Uterus (tissue), 2 donors: ENCODE measurements around the gene CCSER1.

Experiments used
- POLR2A ChIP-seq, 2 donors: fragments of 450-650 bp; IDR thresholded peaks; one replicate each; pipeline ENCODE4 v1.6.1; 2016; ENCODE audit warnings: antibody characterized with exemption in 2 of 2, mild to moderate bottlenecking in 1 of 2, moderate library complexity in 1 of 2
- TF ChIP-seq, protein P1 (sequence below), 4 experiments: fragments of 200-600 bp in 2 of 4; fragments of 450-650 bp in 2 of 4; sonication (generic) in 2 of 4; IDR thresholded peaks; one replicate each; pipeline ENCODE4 v1.5.1; 2016 to 2019; ENCODE audit warnings: antibody characterized with exemption in 4 of 4, mild to moderate bottlenecking in 2 of 4, moderate library complexity in 1 of 4

GRCh38 chr4:90415116-90415515 is 287.9 kb downstream of the CCSER1 start:
- TF ChIP-seq, protein P1, sequence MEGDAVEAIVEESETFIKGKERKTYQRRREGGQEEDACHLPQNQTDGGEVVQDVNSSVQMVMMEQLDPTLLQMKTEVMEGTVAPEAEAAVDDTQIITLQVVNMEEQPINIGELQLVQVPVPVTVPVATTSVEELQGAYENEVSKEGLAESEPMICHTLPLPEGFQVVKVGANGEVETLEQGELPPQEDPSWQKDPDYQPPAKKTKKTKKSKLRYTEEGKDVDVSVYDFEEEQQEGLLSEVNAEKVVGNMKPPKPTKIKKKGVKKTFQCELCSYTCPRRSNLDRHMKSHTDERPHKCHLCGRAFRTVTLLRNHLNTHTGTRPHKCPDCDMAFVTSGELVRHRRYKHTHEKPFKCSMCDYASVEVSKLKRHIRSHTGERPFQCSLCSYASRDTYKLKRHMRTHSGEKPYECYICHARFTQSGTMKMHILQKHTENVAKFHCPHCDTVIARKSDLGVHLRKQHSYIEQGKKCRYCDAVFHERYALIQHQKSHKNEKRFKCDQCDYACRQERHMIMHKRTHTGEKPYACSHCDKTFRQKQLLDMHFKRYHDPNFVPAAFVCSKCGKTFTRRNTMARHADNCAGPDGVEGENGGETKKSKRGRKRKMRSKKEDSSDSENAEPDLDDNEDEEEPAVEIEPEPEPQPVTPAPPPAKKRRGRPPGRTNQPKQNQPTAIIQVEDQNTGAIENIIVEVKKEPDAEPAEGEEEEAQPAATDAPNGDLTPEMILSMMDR (IDR thresholded peaks at IDR 0.05), result no peak
- TF ChIP-seq POLR2A (IDR thresholded peaks at IDR 0.05), result no peak
